Activated CD8-positive, alpha-beta T cell treated with anti-CD3 and anti-CD28 coated beads for 36 hours (primary cell): ENCODE results near the gene ZNF786. TPM values are rescaled to one million over a fixed set of nuclear protein-coding genes. Genes with fewer than 3 reads are reported as not detected.

Experiments
- ATAC-seq: fragments of 200-7000 bp; cut with Tn5 transposase; one replicate; pipeline ENCODE4 v1.10.0; 2021; ENCODE audit warnings: mild to moderate bottlenecking, moderate library complexity
- CTCF ChIA-PET: fragments of 350-600 bp; sonication (Branson Sonifier 250); formaldehyde crosslinking; loops from one replicate; lab custom pipeline; 2021; ENCODE audit warnings: antibody characterized with exemption; lab: Charles Lee
- POLR2A ChIA-PET: fragments of 350-600 bp; sonication (Branson Sonifier 250); formaldehyde crosslinking; loops from one replicate; lab custom pipeline; 2021; ENCODE audit warnings: antibody characterized with exemption; lab: Charles Lee
- DNase-seq: peaks from one replicate; pipeline ENCODE4 v3.0.0-alpha.2; 2020
- H3K27ac Mint-ChIP-seq: one replicate; pipeline ENCODE4 v1.8.0; 2021; ENCODE audit warnings: mild to moderate bottlenecking, mixed read lengths
- H3K27me3 Mint-ChIP-seq: one replicate; pipeline ENCODE4 v1.8.0; 2021; ENCODE audit warnings: mixed read lengths
- H3K36me3 Mint-ChIP-seq: one replicate; pipeline ENCODE4 v1.8.0; 2021; ENCODE audit warnings: low read depth, mixed read lengths
- H3K4me1 Mint-ChIP-seq: one replicate; pipeline ENCODE4 v1.8.0; 2021; ENCODE audit warnings: low read depth, mixed read lengths
- H3K4me3 Mint-ChIP-seq: one replicate; pipeline ENCODE4 v1.8.0; 2021; ENCODE audit warnings: mild to moderate bottlenecking, moderate library complexity, mixed read lengths
- H3K9me3 Mint-ChIP-seq: one replicate; pipeline ENCODE4 v1.8.0; 2021; ENCODE audit warnings: mixed read lengths
- CTCF ChIP-seq: fragments of 200-600 bp; IDR thresholded peaks from one replicate; pipeline ENCODE4 v1.8.0; 2022; ENCODE audit warnings: antibody characterized with exemption, mild to moderate bottlenecking
- intact Hi-C: fragments of 100-400 bp; cut with micrococcal nuclease; formaldehyde crosslinking; loops from one replicate; pipeline ENCODE4 v1.10.0; 2022
- total RNA-seq, 2 experiments: library from RNA; stranded (reverse); gene quantifications; one replicate each; pipeline ENCODE4 v1.2.3, GENCODE V29; 2021

The ZNF786 gene
- total RNA-seq, 2 experiments from 2014 or later = 4.0 to 4.3 TPM

GRCh38 chr7:149028346-149029109, 62.0 kb downstream of the ZNF786 start, which contains the start of gene PDIA4:
PDIA4 (minus strand) TSS chr7:149028505; CDS start chr7:149028408, 97 bp downstream.
- Mint-ChIP-seq H3K4me3 (peak within 1 kb of the TSS; percentile 93), H3K36me3 (peaks cover 20% of the 10 kb centered on the region), H3K9me3 (no peaks in the 10 kb centered on the region), H3K4me1 (peaks cover 31% of the 10 kb centered on the region), H3K27ac (peak within 1 kb of the TSS; percentile 93), H3K27me3 (no peaks in the 10 kb centered on the region)
- intact Hi-C loops = loop anchor here (5.0 kb wide), 2 partner anchors 39 to 64 kb away; partner anchors contain the start of gene ZNF786
- TF ChIP-seq CTCF = no peak
- ChIA-PET CTCF (interaction anchor here (1.0 to 6.6 kb wide), 6 partner anchors 19 to 97 kb away, joined by 3 to 54 read pairs (median 10); partner anchors contain the start of gene ZNF425), POLR2A (interaction anchor here (0.7 to 2.2 kb wide), 9 partner anchors 10 to 115 kb away, joined by 3 to 6 read pairs (median 5); no protein-coding TSS in a partner anchor)
- DNase-seq (peak; percentile 100), ATAC-seq (peak; percentile 90)

GRCh38 chr7:149027611-149028345, 62.7 kb downstream of the ZNF786 start:
- DNase-seq (no peak), ATAC-seq (no peak)
- no peaks in the 10 kb centered on the region for H3K27me3 Mint-ChIP-seq
- H3K4me1 Mint-ChIP-seq = peaks cover 36% of the 10 kb centered on the region
- peak overlapping the region; percentile 93 for H3K27ac Mint-ChIP-seq
- ChIA-PET CTCF (interaction anchor here (1.0 to 6.6 kb wide), 5 partner anchors 18 to 98 kb away, joined by 3 to 54 read pairs (median 7); partner anchors contain the start of gene ZNF425), POLR2A (interaction anchor here (0.6 to 2.8 kb wide), 12 partner anchors 10 to 125 kb away, joined by 3 to 11 read pairs (median 4); no protein-coding TSS in a partner anchor)
- intact Hi-C loops = loop anchor here (5.0 kb wide), 2 partner anchors 40 to 65 kb away; partner anchors contain the start of gene ZNF786
- no peaks in the 10 kb centered on the region for H3K9me3 Mint-ChIP-seq
- no peak for TF ChIP-seq CTCF
- peaks cover 20% of the 10 kb centered on the region for H3K36me3 Mint-ChIP-seq
- peak overlapping the region; percentile 93 for H3K4me3 Mint-ChIP-seq

GRCh38 chr7:149027055-149027454, 63.5 kb downstream of the ZNF786 start:
- no peaks in the 10 kb centered on the region for H3K27me3 Mint-ChIP-seq

GRCh38 chr7:149023662-149024061, 66.9 kb downstream of the ZNF786 start:
- TF ChIP-seq CTCF = no peak
- DNase-seq = no peak
- H3K9me3 Mint-ChIP-seq = no peaks in the 10 kb centered on the region
- no peak for ATAC-seq
- ChIA-PET POLR2A (interaction anchor here (0.8 kb wide), 1 partner anchor 43 kb away, joined by 4 read pairs; no protein-coding TSS in a partner anchor), CTCF (interaction anchor here (1.1 to 6.6 kb wide), 4 partner anchors 13 to 42 kb away, joined by 3 to 54 read pairs (median 8); no protein-coding TSS in a partner anchor)
- H3K4me1 Mint-ChIP-seq = peaks cover 35% of the 10 kb centered on the region
- H3K27ac Mint-ChIP-seq = peak overlapping the region; percentile 41
- intact Hi-C loops = no loop called here
- no peaks in the 10 kb centered on the region for H3K27me3 Mint-ChIP-seq
- peaks cover 40% of the 10 kb centered on the region for H3K36me3 Mint-ChIP-seq
- no peak overlapping the region for H3K4me3 Mint-ChIP-seq

More at GRCh38 chr7:149027055-149027454, 63.5 kb downstream of the ZNF786 start:
- Mint-ChIP-seq H3K36me3 (peaks cover 20% of the 10 kb centered on the region), H3K4me3 (peak overlapping the region; percentile 93), H3K9me3 (no peaks in the 10 kb centered on the region), H3K4me1 (peaks cover 38% of the 10 kb centered on the region), H3K27ac (peak overlapping the region; percentile 93)
- TF ChIP-seq CTCF = no peak
- no peak for ATAC-seq
- CTCF ChIA-PET = interaction anchor here (2.4 to 6.6 kb wide), 3 partner anchors 22 to 99 kb away, joined by 7 to 54 read pairs (median 18); partner anchors contain the start of gene ZNF425
- intact Hi-C loops = loop anchor here (5.0 kb wide), 2 partner anchors 40 to 65 kb away; partner anchors contain the start of gene ZNF786
- DNase-seq = no peak
- POLR2A ChIA-PET = interaction anchor here (0.6 to 2.8 kb wide), 11 partner anchors 10 to 126 kb away, joined by 3 to 11 read pairs (median 4); no protein-coding TSS in a partner anchor
